K562 (cell line): ENCODE results near the gene PCYT1A. TPM values are rescaled to one million over a fixed set of nuclear protein-coding genes. Genes with fewer than 3 reads are reported as not detected.

Source experiments
- ATAC-seq: fragments of 200-7000 bp; cut with Tn5 transposase; 3 replicates; pipeline ENCODE4 v1.9.1; 2020; ENCODE audit warnings: moderate library complexity
- BruUV-seq: library from RNA; stranded (reverse); fragments of 400-500 nt; replicated peaks from 2 replicates; lab custom pipeline; 2021; lab: Mats Ljungman, UMichigan
- CTCF ChIA-PET: fragments of 300-600 bp; formaldehyde crosslinking; extraction: SDS; loops from one replicate; lab custom pipeline; 2021; ENCODE audit warnings: low intra/inter-chr PET ratio; lab: Yijun Ruan, JAX
- POLR2A ChIA-PET: fragments of 300-600, 350-650 bp; sonication (Branson Sonifier 250); formaldehyde crosslinking; extraction: SDS; loops from one replicate; lab custom pipeline; 2021; ENCODE audit warnings: antibody characterized with exemption, inconsistent platforms; lab: Yijun Ruan, JAX
- DNase-seq, 4 experiments: peaks; one replicate each; pipeline versions ENCODE4 v3.0.0 to v3.0.0-alpha.2; 2011 to 2018; ENCODE audit warnings: low spot score in 3 of 4, mixed read lengths in 3 of 4; ENCODE audit errors: extremely low read depth in 1 of 4
- FAIRE-seq: peaks from 2 replicates; lab custom pipeline; 2011; peaks lifted over from hg19 to GRCh38; lab: Jason Lieb, UNC
- H2AFZ ChIP-seq: 2 replicates; pipeline ENCODE4 v1.6.0; 2011; ENCODE audit warnings: low read depth, low read length, control low read depth, inconsistent platforms
- H3K27ac ChIP-seq: fragments of 200-600 bp; 3 replicates; pipeline ENCODE4 v1.8.0; 2011; ENCODE audit warnings: low read depth, mild to moderate bottlenecking, control low read depth, inconsistent platforms, low read length, moderate library complexity, mixed read lengths; ENCODE audit errors: extremely low read depth
- H3K27me3 ChIP-seq, 2 experiments: fragments of 300-600 bp in 1 of 2; 2 replicates in 1 of 2; 3 replicates in 1 of 2; pipeline versions ENCODE4 v1.6.0 to v1.8.0; 2011; ENCODE audit warnings: inconsistent platforms in 2 of 2, low read length in 2 of 2, mild to moderate bottlenecking in 1 of 2, mixed read lengths in 1 of 2, moderate library complexity in 1 of 2; ENCODE audit not compliant: control insufficient read depth in 2 of 2, insufficient read depth in 2 of 2
- H3K36me3 ChIP-seq: fragments of 300-600 bp; 3 replicates; pipeline ENCODE4 v1.8.0; 2011; ENCODE audit warnings: mild to moderate bottlenecking, low read length, inconsistent platforms; ENCODE audit not compliant: control insufficient read depth, insufficient read depth
- H3K4me1 ChIP-seq, 2 experiments: fragments of 200-600 bp in 1 of 2; replicated peaks in 1 of 2; 2 replicates in 1 of 2; 3 replicates in 1 of 2; pipeline versions ENCODE4 v1.5.1 to v1.8.0; 2011; ENCODE audit warnings: inconsistent platforms in 2 of 2, low read length in 2 of 2, mild to moderate bottlenecking in 1 of 2, mixed read lengths in 1 of 2, moderate library complexity in 1 of 2; ENCODE audit not compliant: control insufficient read depth in 2 of 2, insufficient read depth in 2 of 2
- H3K4me2 ChIP-seq: 2 replicates; pipeline ENCODE4 v1.6.1; 2011; ENCODE audit warnings: low read length, control low read depth, inconsistent platforms, mixed read lengths; ENCODE audit not compliant: insufficient read depth
- H3K4me3 ChIP-seq: fragments of 200-600 bp; sonication (generic), shearing (Covaris generic); 2 replicates; pipeline ENCODE4 v1.5.1; 2016; ENCODE audit warnings: control low read depth, inconsistent platforms
- H3K79me2 ChIP-seq: fragments of 200-600 bp; 3 replicates; pipeline ENCODE4 v1.8.0; 2011; ENCODE audit warnings: low read length, inconsistent platforms; ENCODE audit not compliant: control insufficient read depth, insufficient read depth
- H3K9ac ChIP-seq, 2 experiments: 2 replicates each; pipeline versions ENCODE4 v1.6.0 to v1.6.1; 2011; ENCODE audit warnings: low read depth in 2 of 2, low read length in 2 of 2, control low read depth in 1 of 2, inconsistent platforms in 1 of 2, mild to moderate bottlenecking in 1 of 2, mixed read lengths in 1 of 2; ENCODE audit not compliant: insufficient read depth in 1 of 2
- H3K9me1 ChIP-seq: one replicate; pipeline ENCODE4 v1.6.0; 2011; ENCODE audit warnings: inconsistent platforms, mild to moderate bottlenecking, low read length, moderate library complexity; ENCODE audit not compliant: control insufficient read depth, insufficient read depth
- H3K9me3 ChIP-seq: replicated peaks from 2 replicates; pipeline ENCODE4 v1.5.1; 2011; ENCODE audit warnings: low read depth, low read length, inconsistent platforms; ENCODE audit not compliant: control insufficient read depth, insufficient read depth
- H4K20me1 ChIP-seq: replicated peaks from 2 replicates; pipeline ENCODE4 v1.6.1; 2011; ENCODE audit warnings: low read length, inconsistent platforms, mixed read lengths; ENCODE audit not compliant: control insufficient read depth, insufficient read depth
- CTBP1 ChIP-seq: fragments of 450-650 bp; IDR thresholded peaks from 2 replicates; pipeline ENCODE4 v1.6.1; 2016; ENCODE audit warnings: borderline replicate concordance
- MAX ChIP-seq: sonication (generic); formaldehyde crosslinking; IDR thresholded peaks from 2 replicates; pipeline ENCODE4 v1.9.0; 2022; ENCODE audit warnings: mild to moderate bottlenecking, missing genetic modification reagents
- MCM7 ChIP-seq, 2 experiments: fragments of 450-650 bp; IDR thresholded peaks; 2 replicates each; pipeline ENCODE4 v1.6.1; 2016 to 2018
- TEAD1 ChIP-seq, 2 experiments: fragments of 450-650 bp in 1 of 2; sonication (generic) in 1 of 2; formaldehyde crosslinking; IDR thresholded peaks; 2 replicates each; pipeline versions ENCODE4 v1.4.0 to v1.8.0; 2020 to 2022; ENCODE audit warnings: mild to moderate bottlenecking in 2 of 2, missing genetic modification reagents in 1 of 2
- ZNF23 ChIP-seq: fragments of 250-450 bp; sonication (Bioruptor Pico); IDR thresholded peaks from 2 replicates; pipeline ENCODE4 v1.4.0; 2020; ENCODE audit warnings: mild to moderate bottlenecking
- ZNF592 ChIP-seq: fragments of 450-650 bp; IDR thresholded peaks from 2 replicates; pipeline ENCODE4 v1.6.1; 2017; ENCODE audit warnings: antibody characterized with exemption, mild to moderate bottlenecking
- WGBS: fragments of 100-300 bp; shearing (Covaris generic); methylation state at CpG from one replicate; pipeline ENCODE4 v1.1.6; 2016; ENCODE audit warnings: low coverage, mixed read lengths; ENCODE audit not compliant: insufficient coverage; ENCODE audit errors: missing lambda C conversion rate; 5-methylcytosine and 5-hydroxymethylcytosine counted together
- in situ Hi-C: fragments of 300-500 bp; cut with MboI; formaldehyde crosslinking; loops from 4 replicates; pipeline ENCODE4 v1.15.0; 2018; ENCODE audit warnings: inconsistent platforms, mixed read lengths
- intact Hi-C: fragments of 100-400 bp; cut with micrococcal nuclease; formaldehyde crosslinking; loops from 2 replicates; pipeline ENCODE4 v1.14.2; 2022
- polyA plus RNA-seq, 8 experiments: library from polyadenylated mRNA; depleted of rRNA in 4 of 8; stranded (reverse) in 5 of 8; unstranded in 3 of 8; fragments of >200 nt; fragmentation: Nextera tagmentation in 2 of 8; fragmentation: Illumina TruSeq in 1 of 8; extraction: Ambion mirVana in 2 of 8; extraction: Trizol in 1 of 8; gene quantifications; 2 replicates each; pipeline versions ENCODE4 v1.2.1 to v1.2.3, GENCODE V29; 2011 to 2014; ENCODE audit warnings: inconsistent platforms in 1 of 8, missing spikeins in 1 of 8
- total RNA-seq, 7 experiments: library from RNA; depleted of rRNA in 6 of 7; stranded (reverse); fragments of >200 nt in 6 of 7; fragmentation: Illumina TruSeq in 2 of 7; extraction: Trizol in 2 of 7; gene quantifications; 2 replicates each; pipeline versions ENCODE4 v1.2.1 to v1.2.3, GENCODE V29; 2011 to 2021; ENCODE audit warnings: low replicate concordance in 1 of 7

PCYT1A gene
- total and polyA plus RNA-seq, 9 of the 15 experiments (the other 6 are each of a cell fraction or from before 2014, with no cell fraction given): 13.4 to 62.8 (median 49.4) TPM

- POLR2A ChIA-PET: interaction anchor here (1.3 to 5.7 kb wide), 2 partner anchors 107 to 117 kb away, joined by 4 to 28 read pairs; no protein-coding TSS in a partner anchor
- intact Hi-C loops: no loop called here
Measured at GRCh38 chr3:196186651-196187573, 100.6 kb downstream of the PCYT1A start.

More at GRCh38 chr3:196186651-196187573, 100.6 kb downstream of the PCYT1A start:
- H3K27me3 ChIP-seq: no peaks in the 10 kb centered on the region
- FAIRE-seq: no peak
- no peaks in the 10 kb centered on the region for H3K9me1 ChIP-seq
- no peak for ATAC-seq
- TF ChIP-seq ZNF23: no peak
- 0 out of 2 replicates have a peak, but pooled peaks have one; percentile 21 for TF ChIP-seq ZNF592
- peak; percentile 26; the same call in 1 of the 2 replicates for TF ChIP-seq CTBP1
- TF ChIP-seq TEAD1 (CRISPR knock-in tag; IDR thresholded peaks at IDR 0.05): 0 out of 4 replicates have a peak, but pooled peaks of 1 of the 2 experiments have one; percentile 20
- TF ChIP-seq MCM7 (IDR thresholded peaks at IDR 0.05): no peak
- peak; percentile 46; the same call in 1 of the 2 replicates for TF ChIP-seq MAX
- TF ChIP-seq, all 486 proteins: peak for 4
- no TSS peak for BruUV-seq
- in situ Hi-C loops: no loop called here
- Histone ChIP-seq H3K27ac (no peak overlapping the region), H3K36me3 (no peaks in the 10 kb centered on the region), H3K79me2 (peaks cover 4% of the 10 kb centered on the region; the same call in 1 of the 3 replicates), H3K4me2 (no peak overlapping the region), H2AFZ (peak overlapping the region; percentile 42; the same call in 1 of the 2 replicates), H3K4me1 (peaks cover 22 to 70% of the 10 kb centered on the region in 2 experiments), H3K4me3 (no peak overlapping the region), H3K9ac (peak overlapping the region in 1 of 2 experiments; percentile 80; a peak in 2 of 4 replicates), H3K9me3 (no peaks in the 10 kb centered on the region), H4K20me1 (no peaks in the 10 kb centered on the region)
- 75% methylated on average over 25 of the region's 31 CpGs for WGBS
- no peak for DNase-seq
- CTCF ChIA-PET: no interaction called here
